GM12875 (cell line): ENCODE data around the gene AIF1L.
"Not testable (repeated sequence)": the region's sequence is repeated elsewhere in the genome, so short reads cannot be mapped to it uniquely, and the experiment has no call there.

Experiments
- H3K4me3 ChIP-seq: one replicate; pipeline ENCODE4 v1.5.1; 2011; ENCODE audit warnings: low read depth, low read length, control low read depth
- CTCF ChIP-seq: IDR thresholded peaks from 2 replicates; pipeline ENCODE4 v1.5.1; 2011; ENCODE audit warnings: low read depth, mild to moderate bottlenecking, control low read depth, inconsistent platforms, low read length, moderate library complexity, borderline replicate concordance; ENCODE audit not compliant: insufficient read depth

AIF1L gene

DNA sequence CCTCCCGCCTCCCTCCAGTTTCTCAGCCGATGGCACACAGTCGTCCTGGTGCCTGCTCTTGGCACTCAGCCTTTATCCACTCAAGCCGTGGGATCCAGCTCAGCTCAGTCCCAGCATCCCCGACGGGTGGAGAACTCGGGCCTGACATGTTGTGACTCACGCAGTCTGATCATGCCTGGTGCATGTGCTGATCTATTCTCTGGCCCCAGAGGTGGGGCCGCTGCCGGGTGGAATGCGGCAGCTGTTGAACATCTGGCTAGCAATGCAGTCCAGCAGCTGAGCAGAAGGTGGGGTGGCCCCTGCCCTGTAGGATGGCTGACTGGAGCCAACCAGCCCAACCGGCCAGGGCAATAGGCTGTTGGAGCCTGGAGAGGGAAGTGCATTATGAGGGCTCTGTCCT lies 1.7 kb upstream of the AIF1L start:
- no peak overlapping the region for H3K4me3 ChIP-seq
- TF ChIP-seq CTCF = no peak

DNA sequence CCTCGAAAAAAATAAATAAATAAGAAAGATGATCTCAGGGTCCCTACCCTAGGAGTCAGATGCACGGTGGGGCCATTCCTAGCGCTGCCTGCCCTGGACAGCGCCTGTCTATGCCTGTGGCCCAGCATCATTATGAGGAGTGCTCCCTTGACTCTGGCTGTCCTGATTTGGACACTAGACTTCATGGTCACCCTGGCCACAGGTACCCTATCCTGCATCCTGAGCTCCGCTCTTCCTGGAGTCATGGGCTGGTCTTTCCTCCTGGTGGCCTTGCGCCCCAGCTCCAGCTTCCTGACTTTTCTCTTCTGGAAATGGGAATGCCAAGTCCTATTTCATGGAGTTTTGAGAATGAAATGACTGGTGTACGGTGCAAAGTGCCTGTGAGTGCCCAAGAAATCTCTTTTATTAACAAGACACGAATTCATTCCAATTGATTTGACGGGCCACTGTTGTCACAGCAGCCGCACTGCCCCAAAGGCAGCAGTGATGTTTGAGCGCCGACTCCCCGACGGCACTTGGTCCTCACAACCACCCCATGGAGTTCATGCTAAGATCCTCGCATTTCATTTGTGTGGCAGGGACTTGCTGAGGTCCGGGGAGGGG lies 564 bp upstream of the AIF1L start:
- no peak overlapping the region for H3K4me3 ChIP-seq
- no peak for TF ChIP-seq CTCF

DNA sequence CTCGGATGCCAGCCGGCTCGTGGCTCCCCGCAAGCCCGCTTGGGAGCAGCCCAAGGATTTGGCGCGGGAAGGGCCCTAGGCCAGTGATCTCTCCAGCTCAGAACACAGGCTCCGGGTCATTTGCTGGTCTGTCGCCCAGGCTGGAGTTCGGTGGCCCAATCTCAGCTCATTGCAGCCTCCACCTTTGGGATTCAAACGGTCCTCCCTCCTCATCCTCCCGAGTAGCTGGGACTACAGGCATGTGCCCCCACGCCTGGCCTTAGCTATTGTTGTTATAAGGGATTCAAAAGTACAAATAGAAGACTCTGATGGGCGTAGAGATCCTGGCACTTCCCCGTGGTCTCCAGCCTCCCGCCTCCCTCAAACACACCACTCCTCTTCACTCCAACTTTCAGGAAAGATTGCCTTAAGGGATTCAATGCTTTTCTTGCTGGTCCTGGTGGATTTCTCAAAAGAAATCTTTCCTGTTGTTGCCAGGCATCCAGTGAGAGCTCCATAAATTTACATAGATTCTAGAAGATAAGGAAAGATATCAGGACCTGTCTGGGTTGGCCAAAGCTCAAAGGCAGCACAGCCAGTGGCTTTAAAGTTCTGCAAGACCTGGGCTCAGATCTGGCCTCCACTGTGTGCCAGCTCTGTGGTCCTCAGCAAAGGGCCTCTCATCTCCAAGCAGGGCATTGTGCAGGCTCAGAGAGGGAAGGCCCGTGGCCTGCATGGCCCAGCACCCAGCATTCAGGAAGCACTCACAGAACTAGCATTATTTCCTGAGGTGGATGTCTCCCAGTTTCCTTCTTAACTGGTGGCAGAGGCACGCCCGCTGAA lies 1.0 kb downstream of the AIF1L start:
- TF ChIP-seq CTCF = no peak
- H3K4me3 ChIP-seq = no peak overlapping the region

DNA sequence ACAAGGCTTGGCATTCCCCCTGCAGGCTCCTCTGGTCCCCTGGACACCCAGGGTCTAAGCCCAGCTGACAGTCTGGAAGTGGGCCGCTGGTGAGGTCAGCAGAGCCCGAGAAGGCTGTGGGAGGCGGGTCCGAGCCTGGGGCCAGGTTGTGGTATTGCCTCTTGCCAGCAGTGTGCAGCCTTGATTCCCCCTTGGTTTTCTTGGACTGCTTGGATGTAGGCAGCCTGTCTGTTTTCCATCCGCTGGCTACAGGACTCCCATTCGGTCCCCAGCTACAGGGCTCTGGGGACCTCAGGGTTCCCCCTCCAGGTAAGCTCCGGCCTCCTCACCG lies 1.6 kb downstream of the AIF1L start:
- H3K4me3 ChIP-seq = no peak overlapping the region
- no peak for TF ChIP-seq CTCF

DNA sequence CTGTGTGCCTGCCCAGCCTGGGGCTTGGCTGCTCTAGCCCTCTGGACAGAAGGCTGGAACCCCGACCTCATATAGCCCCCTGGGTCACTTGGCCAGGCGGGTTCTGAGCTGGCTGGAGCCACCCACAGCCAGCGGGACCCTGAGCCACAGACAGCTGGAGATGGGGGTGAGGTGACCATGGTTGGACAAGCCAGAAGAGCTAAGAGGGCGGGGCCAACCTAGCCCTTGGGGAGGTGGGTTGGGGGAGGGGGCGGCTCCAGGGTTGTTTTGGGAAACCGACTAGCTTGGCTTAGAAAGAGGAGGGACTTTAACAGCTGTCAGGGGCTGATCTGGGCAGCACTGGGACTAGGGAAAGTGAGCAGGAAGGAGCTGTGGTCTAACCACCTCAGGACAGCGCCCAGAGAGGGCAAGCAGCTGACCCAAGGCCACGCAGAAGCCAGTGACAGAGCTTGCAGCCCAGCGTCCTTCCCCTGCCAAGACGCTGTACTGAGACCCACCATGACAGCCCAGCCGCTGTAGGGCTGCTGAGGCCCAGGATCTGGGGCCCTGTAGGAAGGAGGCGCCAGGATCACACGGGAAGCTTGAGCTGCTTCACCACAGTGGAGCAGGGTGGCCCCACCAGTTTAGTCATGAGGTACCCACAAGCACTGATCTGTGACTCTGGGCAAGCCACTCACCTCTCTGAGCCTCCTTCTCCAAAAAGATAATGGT lies 2.2 kb downstream of the AIF1L start:
- TF ChIP-seq CTCF = no peak
- no peak overlapping the region for H3K4me3 ChIP-seq

- no peak overlapping the region for H3K4me3 ChIP-seq
- no peak for TF ChIP-seq CTCF
These were observed 2.8 kb downstream of the AIF1L start for GRCh38 chr9:131099102-131099606.

DNA sequence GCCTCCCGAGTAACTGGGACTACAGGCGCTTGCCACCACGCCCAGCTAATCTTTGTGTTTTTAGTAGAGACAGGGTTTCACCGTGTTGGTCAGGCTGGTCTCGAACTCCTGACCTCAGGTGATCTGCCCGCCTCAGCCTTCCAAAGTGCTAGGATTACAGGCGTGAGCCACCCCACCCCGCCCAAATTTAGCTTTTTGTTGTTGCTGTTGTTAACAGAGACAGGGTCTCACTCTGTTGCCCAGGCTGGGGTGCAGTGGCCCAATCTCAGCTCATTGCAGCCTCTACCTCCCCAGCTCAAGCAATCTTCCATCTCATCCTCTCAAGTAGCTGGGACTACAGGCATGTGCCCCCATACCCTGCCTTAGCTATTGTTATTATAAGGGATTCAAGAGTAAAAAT lies 3.5 kb downstream of the AIF1L start:
- H3K4me3 ChIP-seq = not testable (repeated sequence)
